ENCODE results near the gene AZI2. TPM values are rescaled to one million over a fixed set of nuclear protein-coding genes. Genes with fewer than 3 reads are reported as not detected.

Gene AZI2
- total and polyA plus RNA-seq, 9 of the 15 experiments (the other 6 are each of a cell fraction or from before 2014, with no cell fraction given) = 28.5 to 96.3 (median 70.2) TPM

DNA sequence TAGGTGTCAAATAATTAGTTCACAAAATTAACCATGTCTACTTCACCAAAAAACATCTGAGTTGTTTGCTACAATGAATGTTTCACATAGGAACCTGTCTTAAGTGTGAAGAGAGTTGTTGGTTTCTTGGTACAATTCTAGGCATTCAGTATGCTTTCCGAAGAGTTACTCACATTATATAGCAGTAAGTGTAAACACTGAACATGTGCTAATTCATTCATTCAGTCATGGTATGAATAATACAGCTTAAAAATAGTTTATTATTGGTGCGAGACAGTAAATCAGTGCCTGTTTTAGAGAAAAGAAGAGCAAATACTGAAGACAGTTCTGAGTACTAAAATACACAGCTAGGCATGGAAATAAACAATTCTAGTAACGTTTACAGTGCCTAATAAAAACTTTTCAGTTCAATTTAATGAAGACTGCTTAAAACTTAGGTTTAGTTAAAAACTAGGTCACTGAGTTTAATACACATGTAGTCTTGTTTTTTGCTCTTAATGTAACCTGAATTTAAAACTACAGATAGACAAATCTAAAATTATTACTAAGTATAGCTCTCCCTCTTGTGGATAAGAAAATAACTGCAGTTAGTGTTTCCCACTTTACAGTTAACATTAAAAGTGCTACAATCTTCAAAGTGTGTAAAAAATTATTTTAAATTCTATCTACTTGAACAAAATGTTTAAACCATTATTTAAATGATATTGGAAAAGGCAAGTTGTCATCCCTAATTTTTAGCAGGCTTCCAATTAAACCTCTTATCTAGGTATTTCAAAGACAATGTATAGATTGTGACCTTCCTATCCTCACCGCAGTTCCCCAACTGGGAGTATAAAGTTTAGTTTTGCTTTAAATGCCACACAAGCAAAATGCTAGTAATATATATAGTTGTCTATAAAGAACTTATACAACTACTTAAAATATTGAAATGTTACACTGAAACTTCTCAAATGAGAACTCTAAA, 20.2 kb downstream of the AZI2 start:
- H3K9me1 ChIP-seq (ENCODE audit: control insufficient read depth, insufficient read depth, low read length) = no peaks in the 10 kb centered on the region
- peak; percentile 73 for FAIRE-seq
- no TSS peak for BruUV-seq (replicated peaks)
- H2AFZ ChIP-seq (ENCODE audit: low read depth, low read length) = no peak overlapping the region
- H3K27me3 ChIP-seq (ENCODE audit: control insufficient read depth in 2 of 2, insufficient read depth in 2 of 2, low read length in 2 of 2) = no peaks in the 10 kb centered on the region
- in situ Hi-C loops (cut with MboI) (no loop called here), intact Hi-C loops (cut with micrococcal nuclease) (loop anchor here (2.0 to 10.0 kb wide), 2 partner anchors 616 to 1014 kb away; no protein-coding TSS in a partner anchor)
- no peak overlapping the region for H3K4me3 ChIP-seq
- H3K9me3 ChIP-seq (replicated peaks; ENCODE audit: control insufficient read depth, insufficient read depth, low read depth, low read length) = no peaks in the 10 kb centered on the region
- no peaks in the 10 kb centered on the region for H3K79me2 ChIP-seq (ENCODE audit: control insufficient read depth, insufficient read depth, low read length)
- peak; percentile 72 for ATAC-seq
- ChIA-PET POLR2A (interaction anchor here (1.3 to 1.4 kb wide), 3 partner anchors 14 to 20 kb away, joined by 3 to 4 read pairs (median 4); partner anchors contain the start of genes AZI2 and ZCWPW2), CTCF (ENCODE audit: low intra/inter-chr PET ratio) (interaction anchor here (0.6 to 1.5 kb wide), 6 partner anchors 11 to 1016 kb away, joined by 3 to 10 read pairs (median 6); no protein-coding TSS in a partner anchor)
- DNase-seq (ENCODE audit: extremely low read depth in 1 of 4, low spot score in 3 of 4) = peak in 3 of 4 experiments; percentile 17 to 34 (median 18)
- H3K9ac ChIP-seq (ENCODE audit: insufficient read depth in 1 of 2, low read depth in 2 of 2, low read length in 2 of 2) = no peak overlapping the region
- no peaks in the 10 kb centered on the region for H3K4me1 ChIP-seq (replicated peaks in 1 of 2; ENCODE audit: control insufficient read depth in 2 of 2, insufficient read depth in 2 of 2, low read length in 2 of 2)
- H3K4me2 ChIP-seq (ENCODE audit: insufficient read depth, low read length) = no peak overlapping the region
- H3K27ac ChIP-seq (ENCODE audit: extremely low read depth, low read depth, low read length) = no peak overlapping the region
- 82% methylated on average over 4 of the region's 4 CpGs for WGBS (ENCODE audit: insufficient coverage, low coverage, missing lambda C conversion rate)
- no peaks in the 10 kb centered on the region for H4K20me1 ChIP-seq (replicated peaks; ENCODE audit: control insufficient read depth, insufficient read depth, low read length)
- H3K36me3 ChIP-seq (ENCODE audit: control insufficient read depth, insufficient read depth, low read length) = peaks cover 61% of the 10 kb centered on the region
- TF ChIP-seq RAD21 (CRISPR knock-in tag; conservative IDR thresholded peaks at IDR 0.05 in 1 of 2, IDR thresholded peaks at IDR 0.05 in 1 of 2) (peak; percentile 69 to 73), FOXK1 (CRISPR knock-in tag; IDR thresholded peaks at IDR 0.05; ENCODE audit: borderline replicate concordance) (no peak), SLC30A9 (CRISPR knock-in tag; IDR thresholded peaks at IDR 0.05) (no peak), THRAP3 (IDR thresholded peaks at IDR 0.05; ENCODE audit: borderline replicate concordance) (no peak), SMC3 (conservative IDR thresholded peaks at IDR 0.05; ENCODE audit: insufficient read depth, low read depth, low read length) (0 out of 2 replicates have a peak, but pooled peaks have one; percentile 32), HDAC6 (IDR thresholded peaks at IDR 0.05; ENCODE audit: low read depth, low read length) (no peak), DEAF1 (CRISPR knock-in tag; IDR thresholded peaks at IDR 0.05) (peak; percentile 24; the same call in 1 of the 2 replicates), ELF1 (tag; IDR thresholded peaks at IDR 0.05) (0 out of 2 replicates have a peak, but pooled peaks have one; percentile 15), ARID3A (IDR thresholded peaks at IDR 0.05; ENCODE audit: borderline replicate concordance, low read depth, low read length) (0 out of 2 replicates have a peak, but pooled peaks have one; percentile 34), ZNF398 (CRISPR knock-in tag; IDR thresholded peaks at IDR 0.05) (no peak)

Measured in K562 (cell line).